PC-9 (cell line): ENCODE measurements around the gene NOC2L.

Experiments
- CTCF ChIP-seq: fragments of 200-600 bp; sonication (generic); conservative IDR thresholded peaks from 2 replicates; pipeline ENCODE4 v1.6.1; 2017; ENCODE audit warnings: mixed run types, antibody characterized with exemption, mild to moderate bottlenecking, moderate library complexity
- EZH2 ChIP-seq: fragments of 200-600 bp; sonication (generic); IDR thresholded peaks from 2 replicates; pipeline ENCODE4 v1.8.0; 2017; ENCODE audit warnings: antibody characterized with exemption, low read depth

GRCh38 chr1:966135-966703 lies 7.2 kb upstream of the NOC2L start, which contains the start of gene PLEKHN1:
- no peak for TF ChIP-seq CTCF
- no peak for TF ChIP-seq EZH2
